ENCODE data around the gene RBM27.

The RBM27 gene

DNA sequence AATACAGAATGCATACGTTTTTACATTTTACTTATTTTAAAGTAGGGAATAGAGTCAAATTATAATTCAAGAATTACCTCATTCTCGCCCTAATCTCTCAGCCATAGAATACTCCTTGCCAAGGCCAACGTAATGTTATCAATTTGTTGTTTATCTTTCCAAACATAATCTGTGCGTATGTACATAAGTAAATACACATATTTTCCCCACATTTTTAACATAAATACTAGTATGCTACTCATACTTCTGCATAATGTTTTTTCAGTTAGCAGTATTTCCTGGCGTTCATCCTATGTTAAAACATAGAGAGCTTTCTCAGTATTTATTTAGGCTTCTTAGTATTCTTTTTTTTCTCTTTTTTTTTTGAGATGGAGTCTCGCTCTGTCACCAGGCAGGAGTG is 28.8 kb downstream of the RBM27 start:
- H3K9me3 ChIP-seq (ENCODE audit: insufficient read depth, low read length), result no peaks in the 10 kb centered on the region
- no peaks in the 10 kb centered on the region for H3K4me1 ChIP-seq (ENCODE audit: low read length)
- H4K20me1 ChIP-seq (ENCODE audit: insufficient read depth, low read length), result no peaks in the 10 kb centered on the region
- peaks cover 15% of the 10 kb centered on the region for H3K36me3 ChIP-seq (replicated peaks; ENCODE audit: low read depth, low read length)
- H3K9ac ChIP-seq (ENCODE audit: low read length), result no peak overlapping the region
- no peaks in the 10 kb centered on the region for H3K79me2 ChIP-seq (ENCODE audit: low read length)
- no peak overlapping the region for H3K4me3 ChIP-seq (ENCODE audit: low read length)
- H3K4me2 ChIP-seq (ENCODE audit: low read length), result no peak overlapping the region
- H2AFZ ChIP-seq (ENCODE audit: low read depth, low read length), result no peak overlapping the region
- H3K27ac ChIP-seq (ENCODE audit: low read length), result no peak overlapping the region
- no peaks in the 10 kb centered on the region for H3K27me3 ChIP-seq (ENCODE audit: low read depth, low read length)
- TF ChIP-seq, protein P1, sequence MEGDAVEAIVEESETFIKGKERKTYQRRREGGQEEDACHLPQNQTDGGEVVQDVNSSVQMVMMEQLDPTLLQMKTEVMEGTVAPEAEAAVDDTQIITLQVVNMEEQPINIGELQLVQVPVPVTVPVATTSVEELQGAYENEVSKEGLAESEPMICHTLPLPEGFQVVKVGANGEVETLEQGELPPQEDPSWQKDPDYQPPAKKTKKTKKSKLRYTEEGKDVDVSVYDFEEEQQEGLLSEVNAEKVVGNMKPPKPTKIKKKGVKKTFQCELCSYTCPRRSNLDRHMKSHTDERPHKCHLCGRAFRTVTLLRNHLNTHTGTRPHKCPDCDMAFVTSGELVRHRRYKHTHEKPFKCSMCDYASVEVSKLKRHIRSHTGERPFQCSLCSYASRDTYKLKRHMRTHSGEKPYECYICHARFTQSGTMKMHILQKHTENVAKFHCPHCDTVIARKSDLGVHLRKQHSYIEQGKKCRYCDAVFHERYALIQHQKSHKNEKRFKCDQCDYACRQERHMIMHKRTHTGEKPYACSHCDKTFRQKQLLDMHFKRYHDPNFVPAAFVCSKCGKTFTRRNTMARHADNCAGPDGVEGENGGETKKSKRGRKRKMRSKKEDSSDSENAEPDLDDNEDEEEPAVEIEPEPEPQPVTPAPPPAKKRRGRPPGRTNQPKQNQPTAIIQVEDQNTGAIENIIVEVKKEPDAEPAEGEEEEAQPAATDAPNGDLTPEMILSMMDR (IDR thresholded peaks at IDR 0.05; ENCODE audit: low read depth, low read length), result no peak
- no peak for TF ChIP-seq EZH2phosphoT487 (IDR thresholded peaks at IDR 0.05; ENCODE audit: low read depth)

DNA sequence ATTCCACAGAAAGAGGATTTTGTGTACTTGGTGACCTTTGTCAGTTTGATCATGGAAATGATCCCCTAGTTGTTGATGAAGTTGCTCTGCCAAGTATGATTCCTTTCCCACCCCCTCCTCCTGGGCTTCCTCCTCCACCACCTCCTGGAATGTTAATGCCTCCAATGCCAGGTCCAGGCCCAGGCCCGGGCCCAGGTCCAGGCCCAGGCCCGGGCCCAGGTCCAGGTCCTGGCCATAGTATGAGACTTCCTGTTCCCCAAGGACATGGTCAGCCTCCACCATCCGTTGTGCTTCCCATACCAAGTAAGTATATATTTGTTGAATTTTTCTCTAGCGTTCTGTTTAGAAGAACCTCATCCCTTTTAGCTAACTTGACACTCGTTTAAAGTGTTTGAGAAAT is 30.0 kb downstream of the RBM27 start:
- H3K36me3 ChIP-seq (replicated peaks; ENCODE audit: low read depth, low read length), result peaks cover 16% of the 10 kb centered on the region
- no peaks in the 10 kb centered on the region for H3K79me2 ChIP-seq (ENCODE audit: low read length)
- H3K27me3 ChIP-seq (ENCODE audit: low read depth, low read length), result no peaks in the 10 kb centered on the region
- no peak for TF ChIP-seq EZH2phosphoT487 (IDR thresholded peaks at IDR 0.05; ENCODE audit: low read depth)
- TF ChIP-seq, protein P1 (IDR thresholded peaks at IDR 0.05; ENCODE audit: low read depth, low read length), result no peak
- H3K27ac ChIP-seq (ENCODE audit: low read length), result no peak overlapping the region
- no peak overlapping the region for H3K9ac ChIP-seq (ENCODE audit: low read length)
- peaks cover 5% of the 10 kb centered on the region for H3K4me1 ChIP-seq (ENCODE audit: low read length)
- no peak overlapping the region for H2AFZ ChIP-seq (ENCODE audit: low read depth, low read length)
- no peaks in the 10 kb centered on the region for H4K20me1 ChIP-seq (ENCODE audit: insufficient read depth, low read length)
- no peaks in the 10 kb centered on the region for H3K9me3 ChIP-seq (ENCODE audit: insufficient read depth, low read length)
- H3K4me3 ChIP-seq (ENCODE audit: low read length), result no peak overlapping the region
- no peak overlapping the region for H3K4me2 ChIP-seq (ENCODE audit: low read length)

DNA sequence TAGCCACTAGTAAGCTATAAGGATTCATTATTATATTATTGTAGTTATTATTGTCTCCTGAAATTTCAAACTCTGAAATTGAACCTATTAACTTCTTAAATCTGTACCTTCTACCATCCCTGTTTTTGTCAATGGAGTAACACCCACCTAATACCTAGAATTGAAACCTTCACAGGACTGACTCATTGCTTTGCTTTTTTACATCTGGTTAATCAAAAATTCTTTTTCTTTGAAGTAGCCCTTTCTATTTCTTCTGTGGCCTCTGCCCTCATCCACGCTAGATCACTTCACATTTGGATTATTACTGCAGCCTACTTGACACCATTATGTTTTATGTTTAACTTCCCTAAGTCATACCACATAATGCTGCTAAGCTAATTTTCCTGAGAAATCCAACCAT is 35.6 kb downstream of the RBM27 start:
- Histone ChIP-seq H2AFZ (ENCODE audit: low read depth, low read length) (no peak overlapping the region), H3K79me2 (ENCODE audit: low read length) (no peaks in the 10 kb centered on the region), H3K27ac (ENCODE audit: low read length) (peak overlapping the region; percentile 55), H3K36me3 (replicated peaks; ENCODE audit: low read depth, low read length) (peaks cover 3% of the 10 kb centered on the region), H4K20me1 (ENCODE audit: insufficient read depth, low read length) (peaks cover 3% of the 10 kb centered on the region; the same call in 1 of the 2 replicates), H3K4me3 (ENCODE audit: low read length) (no peak overlapping the region), H3K4me2 (ENCODE audit: low read length) (peak overlapping the region; percentile 32), H3K9ac (ENCODE audit: low read length) (no peak overlapping the region), H3K9me3 (ENCODE audit: insufficient read depth, low read length) (no peaks in the 10 kb centered on the region), H3K27me3 (ENCODE audit: low read depth, low read length) (no peaks in the 10 kb centered on the region), H3K4me1 (ENCODE audit: low read length) (peaks cover 14% of the 10 kb centered on the region)
- TF ChIP-seq, protein P1 (IDR thresholded peaks at IDR 0.05; ENCODE audit: low read depth, low read length), result no peak
- no peak for TF ChIP-seq EZH2phosphoT487 (IDR thresholded peaks at IDR 0.05; ENCODE audit: low read depth)

DNA sequence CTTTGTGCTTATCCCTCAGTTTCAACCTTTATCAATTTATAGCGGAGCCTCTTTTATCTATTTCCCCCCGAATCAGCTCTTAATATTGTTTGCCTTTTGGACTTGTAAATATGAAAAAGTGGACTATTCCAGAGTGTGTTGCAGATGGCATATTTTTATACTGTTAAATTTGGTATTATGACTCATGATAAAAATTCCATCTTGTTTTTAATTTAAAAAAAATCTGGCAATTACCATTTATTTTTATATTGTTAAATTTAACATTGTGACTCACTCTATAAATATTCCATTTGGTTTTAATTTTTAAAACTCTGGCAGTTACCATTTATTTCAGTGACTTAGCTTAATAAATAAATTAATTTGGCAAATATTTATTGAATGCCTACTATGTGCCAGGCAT is 37.5 kb downstream of the RBM27 start:
- Histone ChIP-seq H2AFZ (ENCODE audit: low read depth, low read length) (no peak overlapping the region), H3K27me3 (ENCODE audit: low read depth, low read length) (no peaks in the 10 kb centered on the region), H4K20me1 (ENCODE audit: insufficient read depth, low read length) (peaks cover 3% of the 10 kb centered on the region; the same call in 1 of the 2 replicates), H3K79me2 (ENCODE audit: low read length) (no peaks in the 10 kb centered on the region), H3K36me3 (replicated peaks; ENCODE audit: low read depth, low read length) (peaks cover 3% of the 10 kb centered on the region), H3K4me2 (ENCODE audit: low read length) (no peak overlapping the region), H3K9ac (ENCODE audit: low read length) (no peak overlapping the region), H3K4me3 (ENCODE audit: low read length) (no peak overlapping the region), H3K9me3 (ENCODE audit: insufficient read depth, low read length) (no peaks in the 10 kb centered on the region), H3K4me1 (ENCODE audit: low read length) (peaks cover 14% of the 10 kb centered on the region), H3K27ac (ENCODE audit: low read length) (no peak overlapping the region)
- TF ChIP-seq, protein P1 (IDR thresholded peaks at IDR 0.05; ENCODE audit: low read depth, low read length), result no peak
- TF ChIP-seq EZH2phosphoT487 (IDR thresholded peaks at IDR 0.05; ENCODE audit: low read depth), result no peak

Data from OCI-LY3 (cell line).